GM15510 (cell line): ENCODE data around the gene CNIH3.

ENCODE experiments used
- POLR2A ChIP-seq: IDR thresholded peaks from 3 replicates; pipeline ENCODE4 v1.6.1; 2011; ENCODE audit warnings: borderline replicate concordance; ENCODE audit not compliant: insufficient read length; ENCODE audit errors: extremely low read depth

Gene CNIH3

DNA sequence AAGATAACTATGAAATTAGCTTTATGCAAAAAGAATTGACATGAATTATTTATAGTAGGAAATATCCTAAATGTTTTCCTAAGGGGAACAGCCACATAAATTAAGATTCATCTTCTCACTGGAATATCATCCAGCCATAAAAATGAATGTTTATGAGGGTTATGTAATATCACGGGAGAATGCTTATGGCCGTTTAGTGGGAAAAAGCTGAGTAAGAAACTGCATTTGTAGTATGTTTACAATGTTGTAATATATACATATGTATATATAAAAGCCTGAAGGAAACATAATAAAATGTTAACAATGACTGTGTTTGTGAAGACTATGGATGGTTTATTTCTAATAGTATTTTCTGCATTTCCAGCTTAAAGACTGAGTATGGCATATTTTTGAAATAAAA lies 161.1 kb downstream of the CNIH3 start:
- no peak for TF ChIP-seq POLR2A

DNA sequence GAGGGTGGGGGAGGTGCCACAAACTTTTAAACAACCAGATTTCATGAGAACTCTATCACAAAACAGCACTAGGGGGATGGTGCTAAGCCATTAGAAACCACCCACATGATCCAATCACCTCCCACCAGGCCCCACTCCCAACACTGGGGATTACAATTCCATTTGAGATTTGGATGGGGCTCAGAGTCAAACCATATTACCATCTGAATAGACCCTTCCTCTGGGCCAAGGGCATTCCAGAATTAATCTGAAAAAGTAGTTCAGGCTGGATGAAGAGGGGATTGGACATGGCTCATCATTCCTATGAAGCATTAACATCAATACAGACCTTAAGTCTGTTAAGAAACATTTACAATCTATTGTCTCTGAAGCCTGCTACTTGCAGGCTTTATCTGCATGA lies 163.4 kb downstream of the CNIH3 start:
- TF ChIP-seq POLR2A = no peak

DNA sequence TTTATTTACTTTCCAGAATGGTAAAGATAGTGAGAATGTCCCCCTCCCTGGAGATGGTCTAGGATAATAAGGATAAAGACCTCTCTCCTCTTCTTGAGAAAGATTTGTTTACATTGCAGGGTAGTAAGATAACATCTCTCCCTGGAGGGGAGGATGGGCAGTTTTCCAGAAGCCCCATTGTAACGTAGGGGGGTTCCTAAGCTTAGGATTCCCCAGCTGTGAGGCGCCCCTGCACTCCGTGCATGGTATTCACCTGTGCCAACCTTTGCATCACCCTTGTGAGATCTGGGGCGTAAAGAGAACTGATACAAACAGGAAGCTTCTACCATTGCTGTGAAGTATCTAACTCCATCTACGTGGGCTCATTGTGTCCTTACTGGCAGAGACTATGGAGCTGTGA lies 164.6 kb downstream of the CNIH3 start:
- no peak for TF ChIP-seq POLR2A

DNA sequence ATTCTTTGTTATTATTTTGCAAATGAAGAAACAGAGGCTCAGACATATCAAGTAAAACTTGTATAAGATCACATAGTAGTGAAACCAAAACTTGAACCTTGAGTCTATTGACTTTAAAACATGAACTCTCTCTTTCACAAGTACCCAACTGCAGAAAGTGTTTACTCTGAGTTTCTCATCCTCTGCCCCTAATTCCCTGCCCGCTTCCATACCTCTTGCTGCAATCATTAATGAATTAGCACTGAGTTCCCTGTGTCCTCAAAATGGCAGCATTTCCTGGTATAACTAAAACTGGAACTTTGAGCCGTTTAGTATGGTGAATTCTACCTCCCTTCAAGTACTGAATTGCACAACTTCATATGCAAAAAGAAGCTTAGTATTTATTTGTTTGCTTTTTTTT lies 165.7 kb downstream of the CNIH3 start:
- no peak for TF ChIP-seq POLR2A

DNA sequence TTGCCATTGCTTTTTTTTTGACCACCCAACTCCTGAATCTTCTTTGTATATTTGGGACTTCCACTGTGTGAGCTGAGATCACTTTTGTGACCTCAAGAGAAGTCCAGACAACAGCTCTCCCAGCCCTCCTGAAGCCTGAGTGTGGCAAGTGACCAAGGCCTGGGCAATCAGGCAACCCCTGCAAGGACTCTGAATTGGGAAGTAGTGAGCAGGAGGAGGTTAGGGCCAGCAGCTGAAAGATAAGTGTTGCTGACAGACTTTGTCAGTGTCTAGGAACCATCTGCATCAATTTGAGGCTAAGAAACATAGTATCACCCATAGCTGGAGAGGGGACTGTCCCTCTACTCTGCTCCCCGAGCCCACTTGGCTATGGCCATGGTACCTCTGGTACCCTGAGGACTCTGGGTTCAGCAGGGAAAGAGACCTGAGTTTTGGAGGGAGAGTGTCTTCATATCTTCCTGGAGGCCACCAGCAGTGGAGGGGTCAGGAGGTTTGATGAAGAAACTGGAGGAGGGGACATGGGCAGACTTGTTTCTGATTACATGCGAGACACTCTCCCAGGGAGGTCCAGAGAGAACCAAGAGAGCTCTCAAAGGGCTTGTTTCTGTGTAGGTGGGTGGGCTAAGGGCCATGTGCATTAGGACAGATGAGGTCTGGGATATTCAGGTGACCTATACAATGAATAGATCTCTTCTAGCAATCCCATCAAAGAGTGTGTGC lies 166.3 kb downstream of the CNIH3 start:
- no peak for TF ChIP-seq POLR2A

DNA sequence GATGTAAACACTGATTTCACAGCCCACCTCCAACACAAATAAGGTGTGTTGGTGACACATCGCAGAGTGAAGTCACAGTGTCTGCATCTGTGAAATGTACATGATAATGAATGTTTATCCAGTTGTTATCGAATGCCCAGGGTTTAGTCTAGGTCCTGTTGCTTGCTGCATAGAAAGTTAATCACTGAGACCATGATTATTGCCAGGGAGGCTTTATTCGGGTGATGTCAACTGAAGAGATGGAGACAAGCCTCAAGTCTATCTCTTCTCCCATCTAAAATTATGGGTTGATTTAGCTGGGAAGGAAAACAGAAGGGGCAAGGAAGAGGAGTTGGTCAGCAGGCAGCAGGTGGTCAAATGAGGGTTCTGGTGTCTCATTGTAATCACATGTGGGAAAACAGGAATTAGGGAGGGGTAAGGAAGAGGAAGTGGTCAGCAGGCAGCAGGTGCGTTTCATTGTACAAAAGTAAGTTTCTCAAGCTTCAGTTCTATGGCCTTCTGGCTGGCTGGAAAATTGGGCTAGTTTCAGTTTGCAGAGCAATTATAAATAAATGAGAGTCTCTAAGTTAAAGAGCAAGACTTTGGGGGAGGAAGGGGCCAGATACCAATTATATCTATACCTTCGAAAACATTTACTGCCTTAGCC lies 167.0 kb downstream of the CNIH3 start:
- no peak for TF ChIP-seq POLR2A

DNA sequence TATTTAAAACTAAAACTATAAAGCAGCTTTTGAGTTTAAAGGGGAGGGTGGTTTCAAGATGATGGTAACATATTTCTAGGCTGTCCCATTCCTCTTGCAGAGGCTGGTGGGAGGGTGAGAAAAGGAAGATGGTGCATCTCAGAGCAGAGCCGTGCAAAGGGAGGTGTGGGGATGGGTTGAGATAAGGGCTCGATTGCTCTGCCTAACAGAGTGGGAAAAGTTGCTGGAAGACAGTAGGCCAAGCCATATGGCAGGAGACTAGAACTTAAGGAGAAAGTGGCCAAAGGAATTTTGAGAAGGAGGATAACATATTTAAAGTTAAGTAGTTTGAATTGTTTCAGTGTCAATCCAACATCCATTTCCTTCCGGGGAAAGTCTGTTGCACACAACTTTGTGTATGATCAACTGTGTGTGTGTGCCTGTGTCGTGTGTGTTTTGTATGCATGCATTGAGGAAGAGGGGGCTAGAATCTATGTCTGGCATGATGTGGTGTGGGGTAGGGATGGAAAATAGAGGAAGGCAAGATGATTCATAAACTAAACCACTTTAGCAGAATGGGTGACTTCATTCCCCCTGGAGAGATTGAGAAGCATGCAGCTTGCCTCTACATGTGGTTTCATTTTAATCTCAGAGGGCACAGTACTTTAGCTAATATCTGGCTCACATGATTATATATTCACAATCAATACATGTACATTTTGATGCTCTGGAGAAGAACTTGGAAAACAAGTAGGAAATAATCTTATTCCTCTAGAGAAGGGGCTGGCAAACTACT lies 168.3 kb downstream of the CNIH3 start:
- no peak for TF ChIP-seq POLR2A

DNA sequence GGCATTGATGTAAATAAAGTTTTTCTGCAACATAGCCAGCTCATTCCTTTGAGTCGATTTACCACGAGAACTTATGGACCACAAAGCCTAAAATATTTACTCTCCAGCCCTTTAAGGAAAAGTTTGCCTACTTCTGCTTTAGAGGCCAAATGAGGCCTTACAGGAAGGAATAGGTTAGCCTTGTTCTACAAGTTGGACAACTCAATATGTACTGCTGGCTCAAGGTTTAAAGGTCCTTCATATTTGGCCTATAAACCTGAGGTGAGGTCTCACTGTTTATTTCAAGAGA lies 168.9 kb downstream of the CNIH3 start:
- TF ChIP-seq POLR2A = no peak

DNA sequence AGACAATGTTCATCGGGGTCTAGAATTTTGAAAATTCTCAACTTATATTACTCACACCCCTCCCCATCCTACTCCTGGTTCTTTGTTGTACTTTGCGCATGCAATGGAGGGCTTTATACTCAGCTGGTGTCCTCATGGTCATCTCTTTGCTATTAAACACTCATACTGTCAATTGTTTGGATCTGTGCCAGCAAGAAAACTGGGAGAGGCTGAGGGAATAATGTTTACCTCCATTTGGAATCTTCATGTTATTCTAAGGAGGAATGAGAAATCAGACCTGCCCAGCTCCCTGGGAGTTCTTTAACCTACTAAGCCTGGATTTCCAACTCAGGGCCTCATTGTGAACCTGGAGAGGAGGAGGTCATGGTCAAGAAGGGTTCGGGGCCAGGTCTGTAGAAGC lies 169.5 kb downstream of the CNIH3 start:
- no peak for TF ChIP-seq POLR2A

DNA sequence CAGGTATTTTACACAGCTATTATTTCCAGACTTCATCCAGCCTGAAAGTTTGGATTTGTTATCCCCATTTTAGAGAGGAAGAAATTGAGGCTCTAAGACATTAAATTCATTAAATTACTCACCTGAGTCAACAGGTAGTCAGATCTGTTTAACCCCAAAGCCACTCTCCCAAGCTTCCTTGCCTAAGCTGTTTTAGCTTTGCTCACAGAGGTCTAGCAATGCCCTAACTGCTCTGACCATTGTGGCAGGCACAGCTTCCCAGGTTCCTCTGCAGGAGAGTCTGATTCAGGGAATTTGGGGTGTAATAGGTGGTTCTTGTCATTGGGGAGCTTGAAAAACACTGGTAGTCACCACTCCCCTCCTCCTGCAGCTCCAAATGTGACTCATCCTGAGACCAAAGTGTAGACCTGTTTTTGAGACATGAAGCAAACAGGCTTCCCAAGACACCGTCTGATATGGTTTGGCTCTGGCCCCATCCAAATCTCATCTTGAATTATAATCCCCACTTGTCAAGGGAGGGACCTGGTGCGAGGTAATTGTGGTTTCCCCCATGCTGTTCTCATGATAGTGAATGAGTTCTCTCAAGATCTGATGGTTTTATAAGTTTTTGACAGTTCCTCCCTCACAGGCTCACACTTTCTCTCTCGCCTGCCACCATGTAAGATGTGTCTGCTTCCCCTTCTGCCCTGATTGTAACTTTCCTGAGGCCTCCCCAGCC lies 170.6 kb downstream of the CNIH3 start:
- TF ChIP-seq POLR2A = no peak

DNA sequence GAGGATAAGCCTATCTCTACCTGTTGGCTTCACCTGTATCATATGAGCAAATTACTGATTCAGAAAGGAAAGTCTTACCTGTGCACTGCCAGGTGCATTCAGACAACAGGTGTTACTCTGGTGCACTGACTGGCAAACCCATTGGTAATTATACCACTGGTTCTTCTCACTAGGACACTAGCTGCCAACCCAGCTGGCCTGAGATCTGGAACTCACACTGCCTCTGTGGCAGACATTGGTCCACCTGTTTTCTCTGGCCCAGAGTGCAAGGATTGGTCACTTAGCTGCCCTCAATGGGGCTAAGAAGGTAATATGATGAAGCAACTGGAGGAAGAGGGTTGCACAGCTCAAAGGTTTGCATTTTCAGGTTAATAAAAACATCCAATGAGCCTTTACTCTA lies 173.2 kb downstream of the CNIH3 start:
- no peak for TF ChIP-seq POLR2A
